ENCODE results near the gene SLC24A4.

The SLC24A4 gene

DNA sequence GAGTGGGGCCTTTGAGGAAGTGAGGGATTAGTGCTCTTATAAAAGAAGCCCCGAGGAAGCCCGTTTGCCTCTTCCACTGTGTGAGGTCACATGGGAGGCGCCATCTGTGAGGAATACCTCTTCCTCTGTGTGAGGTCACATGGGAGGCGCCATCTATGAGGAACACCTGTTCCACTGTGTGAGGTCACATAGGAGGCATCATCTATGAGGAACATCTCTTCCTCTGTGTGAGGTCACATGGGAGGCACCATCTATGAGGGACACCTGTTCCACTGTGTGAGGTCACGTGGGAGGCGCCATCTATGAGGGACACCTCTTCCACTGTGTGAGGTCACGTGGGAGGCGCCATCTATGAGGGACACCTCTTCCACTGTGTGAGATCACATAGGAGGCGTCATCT, 69.7 kb downstream of the SLC24A4 start:
- no peak overlapping the region for H3K27ac ChIP-seq
- TF ChIP-seq, protein P1, sequence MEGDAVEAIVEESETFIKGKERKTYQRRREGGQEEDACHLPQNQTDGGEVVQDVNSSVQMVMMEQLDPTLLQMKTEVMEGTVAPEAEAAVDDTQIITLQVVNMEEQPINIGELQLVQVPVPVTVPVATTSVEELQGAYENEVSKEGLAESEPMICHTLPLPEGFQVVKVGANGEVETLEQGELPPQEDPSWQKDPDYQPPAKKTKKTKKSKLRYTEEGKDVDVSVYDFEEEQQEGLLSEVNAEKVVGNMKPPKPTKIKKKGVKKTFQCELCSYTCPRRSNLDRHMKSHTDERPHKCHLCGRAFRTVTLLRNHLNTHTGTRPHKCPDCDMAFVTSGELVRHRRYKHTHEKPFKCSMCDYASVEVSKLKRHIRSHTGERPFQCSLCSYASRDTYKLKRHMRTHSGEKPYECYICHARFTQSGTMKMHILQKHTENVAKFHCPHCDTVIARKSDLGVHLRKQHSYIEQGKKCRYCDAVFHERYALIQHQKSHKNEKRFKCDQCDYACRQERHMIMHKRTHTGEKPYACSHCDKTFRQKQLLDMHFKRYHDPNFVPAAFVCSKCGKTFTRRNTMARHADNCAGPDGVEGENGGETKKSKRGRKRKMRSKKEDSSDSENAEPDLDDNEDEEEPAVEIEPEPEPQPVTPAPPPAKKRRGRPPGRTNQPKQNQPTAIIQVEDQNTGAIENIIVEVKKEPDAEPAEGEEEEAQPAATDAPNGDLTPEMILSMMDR (conservative IDR thresholded peaks at IDR 0.05), result no peak

DNA sequence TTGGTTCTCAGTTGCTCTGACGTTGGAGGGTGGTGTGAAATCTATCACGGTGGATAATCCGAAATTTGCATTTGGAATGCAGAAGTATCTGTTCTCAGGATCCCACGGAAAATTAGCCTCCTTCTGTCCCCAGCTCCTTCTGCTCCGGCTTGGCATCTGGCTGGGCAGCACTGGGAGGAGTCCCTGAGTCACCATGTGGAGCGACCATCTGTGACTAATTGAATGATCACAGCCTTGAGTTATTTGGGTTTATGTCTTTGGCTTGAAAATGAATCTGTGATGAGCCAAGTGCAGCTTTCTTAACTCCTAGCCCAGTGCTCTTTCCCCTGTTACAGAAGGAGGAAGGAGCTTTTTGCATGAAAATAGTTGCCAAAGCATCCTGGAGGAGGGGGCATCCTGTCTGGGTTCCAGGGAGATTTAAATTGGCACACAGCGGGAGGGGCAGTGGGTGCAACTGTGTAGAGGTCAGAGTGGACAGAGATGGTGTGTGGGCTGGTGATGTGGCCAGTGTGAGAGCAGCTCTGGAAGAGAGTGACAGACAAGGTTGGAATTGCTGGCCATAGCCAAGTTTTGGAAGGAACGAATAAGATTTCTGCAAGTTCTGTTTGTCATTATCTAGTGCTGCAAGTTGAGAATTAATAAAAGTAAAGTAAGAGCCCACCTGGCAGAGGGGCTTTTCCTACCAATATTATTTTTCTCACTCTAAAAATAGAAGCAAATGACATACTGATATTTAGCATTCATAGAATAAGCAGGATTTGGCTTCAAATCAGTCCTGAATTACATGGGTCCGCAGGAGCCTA, 74.4 kb downstream of the SLC24A4 start:
- no peak overlapping the region for H3K27ac ChIP-seq
- TF ChIP-seq, protein P1 (conservative IDR thresholded peaks at IDR 0.05), result no peak

DNA sequence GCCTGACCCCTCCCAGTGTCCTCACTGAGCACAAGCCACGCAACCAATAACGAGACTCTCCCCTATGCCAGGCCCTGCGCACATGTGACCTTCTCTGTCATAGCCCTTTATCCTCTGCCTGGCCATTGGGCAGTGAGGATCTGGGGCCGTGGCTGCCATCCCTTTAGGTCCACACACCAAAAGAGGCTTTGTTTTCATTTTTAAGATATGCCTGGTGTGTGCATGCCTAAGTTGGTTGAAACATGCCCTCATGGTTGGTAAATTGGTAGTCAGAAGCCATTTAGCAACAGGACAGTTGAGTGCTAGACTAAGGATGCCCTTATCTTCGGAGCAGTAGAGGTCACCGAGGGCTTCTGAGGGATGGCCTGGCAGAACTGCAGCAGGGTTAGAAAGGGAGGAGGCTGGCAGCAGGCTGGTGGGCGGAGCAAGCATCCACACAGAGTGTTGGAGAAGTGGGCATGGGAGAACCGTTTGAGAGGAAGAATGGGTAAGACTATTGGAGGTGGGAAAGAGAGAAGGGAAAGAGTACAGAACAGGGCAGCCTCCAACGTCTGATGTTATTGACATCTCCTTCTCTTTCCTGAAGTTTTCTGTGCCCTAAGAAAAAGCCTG, 75.1 kb downstream of the SLC24A4 start:
- H3K27ac ChIP-seq, result no peak overlapping the region
- TF ChIP-seq, protein P1 (conservative IDR thresholded peaks at IDR 0.05), result no peak

GRCh38 chr14:92398888-92399636, 76.1 kb downstream of the SLC24A4 start:
- TF ChIP-seq, protein P1 (conservative IDR thresholded peaks at IDR 0.05), result no peak
- H3K27ac ChIP-seq, result no peak overlapping the region

DNA sequence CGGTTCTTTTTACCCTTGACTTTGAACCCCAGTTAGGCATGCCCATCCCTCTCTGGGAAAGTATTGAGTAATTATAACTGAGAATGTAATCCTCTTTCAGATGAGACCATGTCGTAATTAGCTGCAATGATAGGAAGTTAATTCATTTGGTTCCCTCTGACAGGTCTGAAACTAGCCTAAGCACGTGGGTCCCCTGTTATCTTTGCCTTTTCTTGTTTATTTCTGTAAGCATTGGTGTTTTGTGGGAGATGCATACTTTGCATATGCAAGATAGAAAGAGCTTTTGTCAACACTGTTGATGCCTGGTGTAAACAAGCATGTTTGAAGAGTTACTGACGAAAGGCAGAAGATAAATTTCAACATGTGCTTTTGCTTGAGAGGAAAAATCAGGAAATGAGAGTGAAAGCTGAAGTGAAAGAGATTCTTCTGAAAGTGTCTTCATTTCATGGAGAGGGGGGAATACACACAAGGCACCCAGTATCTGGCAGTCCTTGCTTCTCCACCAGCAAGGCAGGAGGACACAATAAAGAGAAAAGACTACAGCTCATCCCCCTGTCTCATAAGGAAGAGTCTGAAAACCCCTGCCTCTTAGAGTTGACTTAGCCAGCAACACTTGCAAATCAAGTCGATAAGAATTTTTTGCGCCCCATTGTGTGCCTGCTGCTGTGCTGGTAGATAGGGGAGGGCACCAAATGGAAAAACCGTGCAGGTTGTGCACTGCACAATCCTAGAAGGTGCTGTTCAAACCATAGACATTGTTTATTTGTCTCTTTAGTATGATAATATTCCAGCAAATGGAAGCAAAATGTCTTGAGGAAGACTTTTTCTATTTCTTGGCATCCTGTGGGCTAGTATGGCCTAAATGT, 77.8 kb downstream of the SLC24A4 start:
- TF ChIP-seq, protein P1 (conservative IDR thresholded peaks at IDR 0.05), result no peak
- no peak overlapping the region for H3K27ac ChIP-seq

DNA sequence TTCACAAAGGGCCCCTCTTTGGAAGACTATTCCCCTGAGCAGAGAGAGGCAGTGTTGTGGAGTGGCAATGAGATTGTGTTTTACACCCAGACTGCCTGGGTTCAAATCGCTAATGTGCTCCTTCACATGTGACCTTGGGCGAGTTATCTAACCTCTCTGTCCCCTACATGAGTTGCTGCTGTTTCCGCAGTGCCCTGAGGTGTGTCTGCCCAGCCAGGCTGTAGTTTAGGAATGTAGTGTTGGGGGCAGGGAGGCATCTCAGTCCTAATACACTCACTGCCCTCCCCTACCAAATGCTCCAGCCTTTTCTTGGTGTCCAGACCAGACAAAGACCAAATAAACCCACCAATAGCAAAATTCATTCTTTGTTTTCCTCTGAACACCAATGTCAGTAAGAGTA, 78.6 kb downstream of the SLC24A4 start:
- H3K27ac ChIP-seq, result no peak overlapping the region
- TF ChIP-seq, protein P1 (conservative IDR thresholded peaks at IDR 0.05), result no peak

GRCh38 chr14:92402500-92402899, 79.5 kb downstream of the SLC24A4 start:
- H3K27ac ChIP-seq, result 0 out of 2 replicates have a peak overlapping the region, but pooled peaks have one; percentile 4
